Measurements from ENCODE around the gene KANSL1. TPM values are rescaled to one million over a fixed set of nuclear protein-coding genes. Genes with fewer than 3 reads are reported as not detected.
"Not testable (repeated sequence)": the region's sequence is repeated elsewhere in the genome, so short reads cannot be mapped to it uniquely, and the experiment has no call there.

KANSL1 gene
- polyA plus RNA-seq, 1 donor from 2014 or later: 16.4 TPM

GRCh38 chr17:46109603-46110189 lies 83.5 kb downstream of the KANSL1 start:
- H3K4me1 Mint-ChIP-seq: peaks cover 56 to 62% (median 61%) of the 10 kb centered on the region in 3 donors

DNA sequence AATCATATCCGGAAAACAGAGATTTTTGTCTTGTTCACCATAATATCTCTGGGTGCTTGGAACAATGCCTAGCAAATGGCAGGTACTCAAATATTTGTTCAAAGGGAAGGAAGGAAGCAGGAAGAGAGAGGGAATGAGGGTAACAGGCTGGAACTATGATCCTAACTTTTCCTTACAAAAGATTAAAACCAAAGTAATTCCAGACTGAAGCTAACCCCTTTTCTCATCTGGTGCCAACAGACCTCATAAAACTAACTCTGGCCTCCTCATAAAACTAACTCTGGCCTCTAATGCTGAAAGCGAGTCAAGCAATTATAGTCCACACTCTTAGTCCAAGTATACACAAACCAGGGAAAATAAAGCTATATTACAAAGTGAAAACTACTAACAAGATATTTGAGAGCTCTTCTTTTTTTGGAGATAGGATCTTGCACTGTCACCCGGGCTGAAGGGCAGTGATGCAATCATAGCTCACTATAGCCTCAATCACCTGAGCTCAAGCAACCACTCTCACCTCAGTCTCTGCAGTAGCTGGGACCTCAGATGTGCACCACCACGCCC lies 84.6 kb downstream of the KANSL1 start:
- peaks cover 3% of the 10 kb centered on the region for H3K36me3 Mint-ChIP-seq
- H3K27ac Mint-ChIP-seq: peak overlapping the region in 1 of 3 donors; percentile 31
- H3K4me3 Mint-ChIP-seq: no peak overlapping the region
- no peaks in the 10 kb centered on the region for H3K9me3 Mint-ChIP-seq
- no peaks in the 10 kb centered on the region for H3K27me3 Mint-ChIP-seq
- H3K4me1 Mint-ChIP-seq: peaks cover 56 to 63% (median 58%) of the 10 kb centered on the region in 3 donors

More at GRCh38 chr17:46109603-46110189, 83.5 kb downstream of the KANSL1 start:
- Mint-ChIP-seq H3K27ac (peak overlapping the region in 1 of 3 donors; percentile 5), H3K9me3 (no peaks in the 10 kb centered on the region), H3K27me3 (no peaks in the 10 kb centered on the region), H3K36me3 (peaks cover 5% of the 10 kb centered on the region), H3K4me3 (no peak overlapping the region)

- Mint-ChIP-seq H3K36me3 (no peaks in the 10 kb centered on the region), H3K27ac (no peak overlapping the region), H3K4me1 (peaks cover 52 to 62% (median 55%) of the 10 kb centered on the region in 3 donors), H3K9me3 (no peaks in the 10 kb centered on the region), H3K27me3 (no peaks in the 10 kb centered on the region), H3K4me3 (no peak overlapping the region)
These were observed 85.1 kb downstream of the KANSL1 start for GRCh38 chr17:46108120-46108519.

GRCh38 chr17:46106966-46107644 lies 86.1 kb downstream of the KANSL1 start:
- H3K9me3 Mint-ChIP-seq: no peaks in the 10 kb centered on the region
- no peak overlapping the region for H3K4me3 Mint-ChIP-seq
- no peaks in the 10 kb centered on the region for H3K27me3 Mint-ChIP-seq
- H3K4me1 Mint-ChIP-seq: peaks cover 51 to 67% (median 61%) of the 10 kb centered on the region in 3 donors
- H3K27ac Mint-ChIP-seq: peak overlapping the region in 1 of 3 donors; percentile 3
- H3K36me3 Mint-ChIP-seq: no peaks in the 10 kb centered on the region

GRCh38 chr17:46102806-46103205 lies 90.4 kb downstream of the KANSL1 start:
- Mint-ChIP-seq H3K27ac (peak overlapping the region in 1 of 3 donors; percentile 54), H3K4me1 (peaks cover 49 to 54% (median 50%) of the 10 kb centered on the region in 3 donors), H3K4me3 (peak overlapping the region in 1 of 4 donors; percentile 80)
- not testable (repeated sequence) for H3K9me3 Mint-ChIP-seq, H3K36me3 Mint-ChIP-seq, H3K27me3 Mint-ChIP-seq

DNA sequence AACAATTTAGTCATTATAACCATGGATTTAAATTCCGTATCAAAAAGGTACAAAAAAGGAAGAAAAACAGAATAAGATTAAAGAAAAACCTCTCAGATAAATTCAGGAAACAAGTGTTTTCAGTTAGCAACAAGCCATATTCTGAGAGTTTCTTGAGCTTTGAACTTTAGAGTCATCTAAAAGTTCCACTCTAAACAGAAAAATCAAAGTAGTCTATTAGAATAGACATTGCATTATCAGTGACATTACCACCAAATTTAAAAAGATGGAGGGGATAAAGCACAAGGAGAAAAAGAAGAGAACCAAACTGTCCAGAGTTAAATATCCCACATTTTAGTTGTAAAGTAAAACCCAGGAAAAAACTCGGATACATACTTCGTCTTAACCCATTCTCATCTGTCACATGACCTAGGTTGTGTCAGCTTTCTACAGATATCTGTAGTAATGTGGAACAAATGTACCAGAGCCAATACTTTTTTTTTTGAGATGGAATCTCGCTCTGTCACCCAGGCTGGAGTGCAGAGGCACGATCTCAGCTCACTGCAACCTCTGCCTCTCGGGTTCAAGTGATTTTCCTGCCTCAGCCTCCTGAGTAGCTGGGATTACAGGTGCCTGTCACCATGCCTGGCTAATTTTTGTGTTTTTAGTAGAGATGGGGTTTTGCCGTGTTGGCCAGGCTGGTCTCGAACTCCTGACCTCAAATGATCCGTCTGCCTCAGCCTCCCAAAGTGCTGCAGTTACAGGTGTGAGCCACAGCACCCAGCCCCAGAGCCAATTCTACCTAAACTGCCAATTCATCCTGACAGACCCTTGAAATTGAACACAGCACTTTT lies 91.2 kb downstream of the KANSL1 start:
- not testable (repeated sequence) for H3K4me3 Mint-ChIP-seq, H3K36me3 Mint-ChIP-seq, H3K9me3 Mint-ChIP-seq, H3K27me3 Mint-ChIP-seq
- peaks cover 44 to 51% (median 49%) of the 10 kb centered on the region in 3 donors for H3K4me1 Mint-ChIP-seq
- peak overlapping the region in 2 of 3 donors; percentile 54 to 64 for H3K27ac Mint-ChIP-seq

DNA sequence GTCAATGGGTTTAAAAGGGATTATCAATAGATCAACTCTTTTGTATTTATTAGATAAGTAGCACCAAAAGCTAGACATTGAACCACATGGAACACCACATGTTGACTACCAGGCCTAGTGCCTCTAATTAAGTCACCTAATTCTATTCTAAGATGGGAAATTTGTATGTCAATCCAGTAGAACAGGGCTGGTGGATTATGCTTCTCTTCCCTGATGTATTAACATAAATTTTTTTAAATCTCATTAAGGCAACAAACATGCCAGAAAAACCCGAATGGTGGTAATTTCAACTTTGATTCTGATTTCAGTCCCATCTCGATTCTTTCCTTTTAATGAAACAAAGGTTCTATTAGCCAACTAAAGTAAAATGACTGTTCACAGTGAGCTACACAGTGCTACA lies 92.6 kb downstream of the KANSL1 start:
- peaks cover 35 to 45% (median 45%) of the 10 kb centered on the region in 3 donors for H3K4me1 Mint-ChIP-seq
- H3K36me3 Mint-ChIP-seq: no peaks in the 10 kb centered on the region
- H3K9me3 Mint-ChIP-seq: no peaks in the 10 kb centered on the region
- H3K27me3 Mint-ChIP-seq: no peaks in the 10 kb centered on the region
- H3K27ac Mint-ChIP-seq: peak overlapping the region in 1 of 3 donors; percentile 7
- H3K4me3 Mint-ChIP-seq: no peak overlapping the region

DNA sequence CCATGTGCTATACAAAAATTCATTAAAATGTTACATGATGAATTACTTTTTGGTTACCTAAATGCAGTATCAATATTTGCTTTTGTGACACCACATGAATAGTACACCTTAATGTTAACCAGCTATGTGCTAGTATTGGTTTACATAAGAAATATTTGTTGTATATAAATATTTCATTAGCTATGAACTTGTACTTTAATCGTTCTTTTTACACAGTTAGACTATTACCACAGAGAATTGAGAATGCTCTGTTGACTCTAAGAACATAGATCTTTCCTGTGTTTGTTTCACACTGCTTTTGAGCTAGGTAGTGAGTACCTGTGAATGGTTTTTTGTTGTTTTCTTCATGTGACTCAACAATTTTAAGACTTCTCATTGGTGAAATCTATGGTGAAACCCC lies 93.4 kb downstream of the KANSL1 start:
- Mint-ChIP-seq H3K4me1 (peaks cover 38 to 51% (median 45%) of the 10 kb centered on the region in 3 donors), H3K4me3 (no peak overlapping the region), H3K27ac (peak overlapping the region in 1 of 3 donors; percentile 41), H3K36me3 (no peaks in the 10 kb centered on the region), H3K27me3 (no peaks in the 10 kb centered on the region), H3K9me3 (no peaks in the 10 kb centered on the region)

- H3K36me3 Mint-ChIP-seq: no peaks in the 10 kb centered on the region
- H3K9me3 Mint-ChIP-seq: no peaks in the 10 kb centered on the region
- H3K27me3 Mint-ChIP-seq: no peaks in the 10 kb centered on the region
- peak overlapping the region in 1 of 4 donors; percentile 46 for H3K4me3 Mint-ChIP-seq
- H3K4me1 Mint-ChIP-seq: peaks cover 28 to 38% (median 30%) of the 10 kb centered on the region in 3 donors
- no peak overlapping the region for H3K27ac Mint-ChIP-seq
These were observed 95.7 kb downstream of the KANSL1 start for GRCh38 chr17:46097497-46097896.

DNA sequence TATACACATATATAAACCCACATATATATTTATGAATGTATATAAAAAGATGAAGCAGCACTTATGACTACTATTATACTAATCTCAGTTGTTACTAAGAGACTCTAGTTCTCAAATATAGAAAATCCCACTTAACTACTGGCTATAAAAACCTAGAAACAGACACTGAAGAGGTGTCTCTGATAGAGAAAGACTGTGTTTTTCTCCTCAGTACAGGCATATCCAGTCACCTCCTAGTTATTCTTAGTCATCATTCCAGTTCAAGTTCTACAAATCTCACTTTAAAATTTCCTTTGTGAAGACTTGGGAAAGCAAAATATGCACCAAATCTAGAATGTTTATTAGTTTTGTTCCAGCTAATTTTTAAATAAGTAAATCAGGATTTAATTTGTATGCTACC lies 100.2 kb downstream of the KANSL1 start:
- Mint-ChIP-seq H3K4me3 (no peak overlapping the region), H3K27me3 (no peaks in the 10 kb centered on the region), H3K9me3 (no peaks in the 10 kb centered on the region), H3K36me3 (no peaks in the 10 kb centered on the region), H3K27ac (no peak overlapping the region), H3K4me1 (peaks cover 15 to 34% (median 18%) of the 10 kb centered on the region in 3 donors)

- Mint-ChIP-seq H3K4me1 (peaks cover 14 to 25% (median 14%) of the 10 kb centered on the region in 3 donors), H3K27me3 (no peaks in the 10 kb centered on the region), H3K4me3 (no peak overlapping the region), H3K27ac (no peak overlapping the region), H3K9me3 (no peaks in the 10 kb centered on the region), H3K36me3 (no peaks in the 10 kb centered on the region)
These were observed 102.4 kb downstream of the KANSL1 start for GRCh38 chr17:46090871-46091270.

- H3K4me3 Mint-ChIP-seq: no peak overlapping the region
- no peaks in the 10 kb centered on the region for H3K9me3 Mint-ChIP-seq
- no peaks in the 10 kb centered on the region for H3K36me3 Mint-ChIP-seq
- no peak overlapping the region for H3K27ac Mint-ChIP-seq
- H3K27me3 Mint-ChIP-seq: no peaks in the 10 kb centered on the region
- H3K4me1 Mint-ChIP-seq: peaks cover 13 to 27% (median 18%) of the 10 kb centered on the region in 3 donors
These were observed 103.8 kb downstream of the KANSL1 start for GRCh38 chr17:46089389-46089965.

DNA sequence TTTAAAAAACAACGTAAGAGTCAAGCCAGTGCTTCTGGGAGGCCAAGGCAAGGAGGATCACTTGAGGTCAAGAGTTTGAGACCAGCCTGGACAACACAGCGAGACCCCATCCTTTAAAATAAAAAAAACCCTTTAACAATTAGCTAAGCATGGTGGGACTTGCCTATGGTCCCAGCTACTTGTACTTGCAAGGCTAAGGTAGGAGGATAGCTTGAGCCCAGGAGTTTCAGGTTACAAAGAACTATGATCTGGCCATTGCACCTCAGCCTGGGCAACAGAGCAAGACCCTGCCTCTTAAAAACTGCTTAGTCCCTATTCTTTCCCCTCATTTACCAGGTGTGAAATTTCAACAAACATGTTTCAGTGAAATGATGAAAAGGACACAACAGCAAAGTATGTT lies 104.6 kb downstream of the KANSL1 start:
- H3K36me3 Mint-ChIP-seq: no peaks in the 10 kb centered on the region
- H3K4me3 Mint-ChIP-seq: no peak overlapping the region
- no peaks in the 10 kb centered on the region for H3K9me3 Mint-ChIP-seq
- H3K27me3 Mint-ChIP-seq: no peaks in the 10 kb centered on the region
- peaks cover 11 to 27% (median 18%) of the 10 kb centered on the region in 3 donors for H3K4me1 Mint-ChIP-seq
- H3K27ac Mint-ChIP-seq: no peak overlapping the region

GRCh38 chr17:46087871-46088270 lies 105.4 kb downstream of the KANSL1 start:
- not testable (repeated sequence) for H3K9me3 Mint-ChIP-seq, H3K27ac Mint-ChIP-seq, H3K4me3 Mint-ChIP-seq, H3K27me3 Mint-ChIP-seq, H3K36me3 Mint-ChIP-seq
- peaks cover 11 to 28% (median 19%) of the 10 kb centered on the region in 3 donors for H3K4me1 Mint-ChIP-seq

Measured in IgD-negative memory B cell (primary cell).